ENCODE data around the gene TBPL1.

The TBPL1 gene

GRCh38 chr6:134020968-134021367 is 67.9 kb downstream of the TBPL1 start:
- POLR2A ChIA-PET (ENCODE audit: low non-redundant PET), result no interaction called here
- CTCF ChIA-PET, result no interaction called here
- DNase-seq (ENCODE audit: low spot score), result no peak
- TF ChIP-seq, protein P1, sequence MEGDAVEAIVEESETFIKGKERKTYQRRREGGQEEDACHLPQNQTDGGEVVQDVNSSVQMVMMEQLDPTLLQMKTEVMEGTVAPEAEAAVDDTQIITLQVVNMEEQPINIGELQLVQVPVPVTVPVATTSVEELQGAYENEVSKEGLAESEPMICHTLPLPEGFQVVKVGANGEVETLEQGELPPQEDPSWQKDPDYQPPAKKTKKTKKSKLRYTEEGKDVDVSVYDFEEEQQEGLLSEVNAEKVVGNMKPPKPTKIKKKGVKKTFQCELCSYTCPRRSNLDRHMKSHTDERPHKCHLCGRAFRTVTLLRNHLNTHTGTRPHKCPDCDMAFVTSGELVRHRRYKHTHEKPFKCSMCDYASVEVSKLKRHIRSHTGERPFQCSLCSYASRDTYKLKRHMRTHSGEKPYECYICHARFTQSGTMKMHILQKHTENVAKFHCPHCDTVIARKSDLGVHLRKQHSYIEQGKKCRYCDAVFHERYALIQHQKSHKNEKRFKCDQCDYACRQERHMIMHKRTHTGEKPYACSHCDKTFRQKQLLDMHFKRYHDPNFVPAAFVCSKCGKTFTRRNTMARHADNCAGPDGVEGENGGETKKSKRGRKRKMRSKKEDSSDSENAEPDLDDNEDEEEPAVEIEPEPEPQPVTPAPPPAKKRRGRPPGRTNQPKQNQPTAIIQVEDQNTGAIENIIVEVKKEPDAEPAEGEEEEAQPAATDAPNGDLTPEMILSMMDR (conservative IDR thresholded peaks at IDR 0.05; ENCODE audit: low read depth), result no peak
- no peak overlapping the region for H3K27ac ChIP-seq

DNA sequence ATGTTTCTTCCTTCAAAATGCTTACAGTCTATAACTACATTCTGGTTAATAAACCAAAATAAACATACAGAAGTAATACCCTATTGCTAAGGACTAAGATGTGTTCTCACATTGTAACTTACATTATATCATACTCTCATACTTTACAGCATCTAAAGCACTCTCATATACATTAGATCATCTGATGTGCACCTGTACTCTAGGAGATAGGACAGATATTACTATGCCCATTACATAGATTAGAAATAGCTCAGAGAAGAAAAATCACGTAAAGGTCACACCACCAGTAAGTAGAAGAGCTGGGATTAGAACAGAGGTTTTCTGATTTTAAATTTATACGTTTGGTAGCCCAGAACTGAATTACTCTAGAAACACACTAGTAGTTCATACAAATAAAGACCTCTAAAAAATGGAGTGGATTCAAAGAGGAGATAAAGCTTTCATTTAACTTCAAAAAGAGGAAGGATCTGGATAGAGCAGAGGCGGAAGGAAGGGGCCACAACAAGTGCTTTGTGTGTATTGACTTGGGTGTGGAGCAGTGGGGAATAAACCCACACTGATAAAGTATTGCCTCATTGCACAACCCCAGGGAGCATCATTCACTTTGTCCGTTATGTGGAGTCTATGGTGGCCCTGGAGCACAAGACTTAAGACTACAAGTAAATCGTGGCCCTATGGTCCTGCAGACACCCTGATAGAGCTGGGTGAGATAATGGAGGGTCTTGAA is 68.5 kb downstream of the TBPL1 start:
- ChIA-PET CTCF (no interaction called here), POLR2A (ENCODE audit: low non-redundant PET) (no interaction called here)
- TF ChIP-seq, protein P1 (conservative IDR thresholded peaks at IDR 0.05; ENCODE audit: low read depth), result no peak
- H3K27ac ChIP-seq, result no peak overlapping the region
- DNase-seq (ENCODE audit: low spot score), result no peak

GRCh38 chr6:134022650-134023049 is 69.6 kb downstream of the TBPL1 start:
- ChIA-PET POLR2A (ENCODE audit: low non-redundant PET) (no interaction called here), CTCF (interaction anchor here (0.5 kb wide), 1 partner anchor 281 kb away, joined by 3 read pairs; no protein-coding TSS in a partner anchor)
- no peak for DNase-seq (ENCODE audit: low spot score)
- TF ChIP-seq, protein P1 (conservative IDR thresholded peaks at IDR 0.05; ENCODE audit: low read depth), result no peak
- H3K27ac ChIP-seq, result no peak overlapping the region

GRCh38 chr6:134026597-134026996 is 73.6 kb downstream of the TBPL1 start:
- ChIA-PET CTCF (no interaction called here), POLR2A (ENCODE audit: low non-redundant PET) (no interaction called here)
- no peak overlapping the region for H3K27ac ChIP-seq
- TF ChIP-seq, protein P1 (conservative IDR thresholded peaks at IDR 0.05; ENCODE audit: low read depth), result no peak
- peak; percentile 13 for DNase-seq (ENCODE audit: low spot score)

GRCh38 chr6:134028438-134028837 is 75.4 kb downstream of the TBPL1 start:
- CTCF ChIA-PET, result no interaction called here
- TF ChIP-seq, protein P1 (conservative IDR thresholded peaks at IDR 0.05; ENCODE audit: low read depth), result no peak
- POLR2A ChIA-PET (ENCODE audit: low non-redundant PET), result no interaction called here

GRCh38 chr6:134029495-134030455 is 76.8 kb downstream of the TBPL1 start:
- TF ChIP-seq, protein P1 (conservative IDR thresholded peaks at IDR 0.05; ENCODE audit: low read depth), result no peak
- no peak for DNase-seq (ENCODE audit: low spot score)
- ChIA-PET POLR2A (ENCODE audit: low non-redundant PET) (no interaction called here), CTCF (no interaction called here)
- no peak overlapping the region for H3K27ac ChIP-seq

More at GRCh38 chr6:134028438-134028837, 75.4 kb downstream of the TBPL1 start:
- no peak for DNase-seq (ENCODE audit: low spot score)
- no peak overlapping the region for H3K27ac ChIP-seq

Data from RWPE1 (cell line).